Gastroesophageal sphincter (tissue), 3 donors: Measurements from ENCODE around the gene TMEM239.

ENCODE experiments used
- CTCF ChIP-seq, 4 experiments: fragments of 200-600 bp in 2 of 4; fragments of 450-650 bp in 2 of 4; sonication (generic) in 1 of 4; IDR thresholded peaks; one replicate each; pipeline ENCODE4 v1.5.1; 2017 to 2019; ENCODE audit warnings: antibody characterized with exemption in 4 of 4, mild to moderate bottlenecking in 2 of 4, moderate library complexity in 2 of 4
- EP300 ChIP-seq: sonication (generic); formaldehyde crosslinking; IDR thresholded peaks from one replicate; pipeline ENCODE4 v1.6.1; 2017; ENCODE audit warnings: antibody characterized with exemption, mild to moderate bottlenecking
- POLR2A ChIP-seq, 2 donors: fragments of 450-650 bp; IDR thresholded peaks; one replicate each; pipeline ENCODE4 v1.6.1; 2017; ENCODE audit warnings: antibody characterized with exemption in 2 of 2, mild to moderate bottlenecking in 2 of 2, moderate library complexity in 1 of 2
- POLR2AphosphoS5 ChIP-seq: sonication (generic); formaldehyde crosslinking; IDR thresholded peaks from one replicate; pipeline ENCODE4 v1.6.1; 2017; ENCODE audit warnings: antibody characterized with exemption

DNA sequence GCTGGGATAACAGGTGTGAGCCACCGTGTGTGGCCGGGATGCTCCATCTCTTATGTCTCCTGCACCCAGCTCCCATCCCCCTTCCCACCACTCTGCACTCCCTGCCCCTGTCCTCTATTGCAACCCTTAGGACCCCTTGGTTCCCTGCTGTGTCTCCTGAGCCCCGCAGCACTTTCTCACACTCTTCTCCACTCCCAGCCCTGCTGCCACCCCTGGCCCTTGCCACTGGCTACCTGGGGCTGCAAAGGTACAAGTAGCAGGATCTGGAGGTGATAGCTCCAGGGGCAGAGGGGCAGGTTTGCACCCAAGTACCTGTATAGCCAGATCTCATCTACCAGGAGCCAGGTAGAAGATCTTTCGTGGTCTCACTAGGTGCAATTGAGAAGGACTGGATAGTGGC is 9.1 kb upstream of the TMEM239 start:
- no peak for TF ChIP-seq CTCF (IDR thresholded peaks at IDR 0.05)
- TF ChIP-seq POLR2A (IDR thresholded peaks at IDR 0.05): no peak
- TF ChIP-seq EP300: no peak
- TF ChIP-seq POLR2AphosphoS5: no peak
